ENCODE measurements around the gene MCM5. TPM values are rescaled to one million over a fixed set of nuclear protein-coding genes. Genes with fewer than 3 reads are reported as not detected.

MCM5 gene
- total RNA-seq, 1 experiment from 2014 or later, result 112 TPM

GRCh38 chr22:35434061-35434710 lies 34.2 kb downstream of the MCM5 start:
- ChIA-PET POLR2A (ENCODE audit: unreplicated experiment) (no interaction called here), CTCF (no interaction called here)
- intact Hi-C loops (cut with micrococcal nuclease), result loop anchor here (5.0 kb wide), 1 partner anchor 688 kb away; no protein-coding TSS in a partner anchor

GRCh38 chr22:35435201-35435740 lies 35.3 kb downstream of the MCM5 start:
- H3K4me2 ChIP-seq (ENCODE audit: low read length), result no peak overlapping the region
- no peaks in the 10 kb centered on the region for H3K79me2 ChIP-seq (ENCODE audit: low read length)
- no peak overlapping the region for H3K9ac ChIP-seq (ENCODE audit: low read length)
- no peak overlapping the region for H3K4me3 ChIP-seq (ENCODE audit: low read length)
- TF ChIP-seq EZH2 (IDR thresholded peaks at IDR 0.05; ENCODE audit: low read length, unreplicated experiment), result no peak
- no peak for TF ChIP-seq CTCF (conservative IDR thresholded peaks at IDR 0.05; ENCODE audit: low read depth, low read length)
- no peak for TF ChIP-seq EZH2phosphoT487 (IDR thresholded peaks at IDR 0.05; ENCODE audit: borderline replicate concordance, low read length)
- peaks cover 26% of the 10 kb centered on the region for H3K36me3 ChIP-seq (ENCODE audit: low read depth, low read length)
- H2AFZ ChIP-seq (ENCODE audit: low read length), result no peak overlapping the region
- peaks cover 3% of the 10 kb centered on the region; the same call in 1 of the 2 replicates for H3K4me1 ChIP-seq (ENCODE audit: insufficient read depth, low read length)
- no TSS peak for BruUV-seq (replicated peaks)
- H4K20me1 ChIP-seq (ENCODE audit: low read length), result no peaks in the 10 kb centered on the region
- H3K27ac ChIP-seq (ENCODE audit: low read length), result no peak overlapping the region
- H3K9me3 ChIP-seq (ENCODE audit: low read length), result no peaks in the 10 kb centered on the region
- intact Hi-C loops (cut with micrococcal nuclease), result no loop called here
- DNase-seq (no peak), ATAC-seq (no peak)
- no peaks in the 10 kb centered on the region for H3K9me2 ChIP-seq (replicated peaks; ENCODE audit: low read length)
- no peaks in the 10 kb centered on the region for H3F3A ChIP-seq (ENCODE audit: low read length, unreplicated experiment)
- no peaks in the 10 kb centered on the region for H3K27me3 ChIP-seq (ENCODE audit: low read length)
- ChIA-PET POLR2A (ENCODE audit: unreplicated experiment) (no interaction called here), CTCF (no interaction called here)

More at GRCh38 chr22:35434061-35434710, 34.2 kb downstream of the MCM5 start:
- Histone ChIP-seq H4K20me1 (ENCODE audit: low read length) (no peaks in the 10 kb centered on the region), H3K4me2 (ENCODE audit: low read length) (no peak overlapping the region), H3K9me2 (replicated peaks; ENCODE audit: low read length) (no peaks in the 10 kb centered on the region), H3K4me3 (ENCODE audit: low read length) (no peak overlapping the region), H2AFZ (ENCODE audit: low read length) (no peak overlapping the region), H3K79me2 (ENCODE audit: low read length) (no peaks in the 10 kb centered on the region), H3K9me3 (ENCODE audit: low read length) (no peaks in the 10 kb centered on the region), H3K4me1 (ENCODE audit: insufficient read depth, low read length) (peaks cover 3% of the 10 kb centered on the region; the same call in 1 of the 2 replicates), H3K27me3 (ENCODE audit: low read length) (no peaks in the 10 kb centered on the region), H3F3A (ENCODE audit: low read length, unreplicated experiment) (no peaks in the 10 kb centered on the region), H3K27ac (ENCODE audit: low read length) (no peak overlapping the region), H3K9ac (ENCODE audit: low read length) (no peak overlapping the region), H3K36me3 (ENCODE audit: low read depth, low read length) (peaks cover 26% of the 10 kb centered on the region)
- ATAC-seq (no peak), DNase-seq (no peak)
- no peak for TF ChIP-seq EZH2phosphoT487 (IDR thresholded peaks at IDR 0.05; ENCODE audit: borderline replicate concordance, low read length)
- TF ChIP-seq CTCF (conservative IDR thresholded peaks at IDR 0.05; ENCODE audit: low read depth, low read length), result no peak
- TF ChIP-seq EZH2 (IDR thresholded peaks at IDR 0.05; ENCODE audit: low read length, unreplicated experiment), result no peak
- BruUV-seq (replicated peaks), result no TSS peak

- Histone ChIP-seq H4K20me1 (ENCODE audit: low read length) (no peaks in the 10 kb centered on the region), H3K4me1 (ENCODE audit: insufficient read depth, low read length) (no peaks in the 10 kb centered on the region), H3K9me2 (replicated peaks; ENCODE audit: low read length) (no peaks in the 10 kb centered on the region), H3K27me3 (ENCODE audit: low read length) (no peaks in the 10 kb centered on the region), H3K9ac (ENCODE audit: low read length) (no peak overlapping the region), H2AFZ (ENCODE audit: low read length) (no peak overlapping the region), H3K9me3 (ENCODE audit: low read length) (no peaks in the 10 kb centered on the region), H3K27ac (ENCODE audit: low read length) (no peak overlapping the region), H3K4me2 (ENCODE audit: low read length) (no peak overlapping the region), H3F3A (ENCODE audit: low read length, unreplicated experiment) (no peaks in the 10 kb centered on the region), H3K36me3 (ENCODE audit: low read depth, low read length) (peaks cover 26% of the 10 kb centered on the region), H3K79me2 (ENCODE audit: low read length) (no peaks in the 10 kb centered on the region), H3K4me3 (ENCODE audit: low read length) (no peak overlapping the region)
- ATAC-seq (no peak), DNase-seq (no peak)
- intact Hi-C loops (cut with micrococcal nuclease), result no loop called here
- ChIA-PET CTCF (no interaction called here), POLR2A (ENCODE audit: unreplicated experiment) (no interaction called here)
- TF ChIP-seq EZH2 (IDR thresholded peaks at IDR 0.05; ENCODE audit: low read length, unreplicated experiment) (no peak), EZH2phosphoT487 (IDR thresholded peaks at IDR 0.05; ENCODE audit: borderline replicate concordance, low read length) (no peak)
- BruUV-seq (replicated peaks), result no TSS peak
Measured at GRCh38 chr22:35436421-35436820, 36.5 kb downstream of the MCM5 start.

All from PC-3 (cell line).